PC-3 (cell line): ENCODE results near the gene GPR75. TPM values are rescaled to one million over a fixed set of nuclear protein-coding genes. Genes with fewer than 3 reads are reported as not detected.

Experiments used
- ATAC-seq: fragments of 200-7000 bp; cut with Tn5 transposase; 2 replicates; pipeline ENCODE4 v1.9.1; 2020; ENCODE audit warnings: mild to moderate bottlenecking, moderate library complexity
- BruUV-seq: library from RNA; stranded (reverse); fragments of 400-500 nt; replicated peaks from 2 replicates; lab custom pipeline; 2021; lab: Mats Ljungman, UMichigan
- CTCF ChIA-PET: fragments of 300-600 bp; sonication (Branson Sonifier 250); formaldehyde crosslinking; loops from one replicate; lab custom pipeline; 2022; ENCODE audit warnings: antibody characterized with exemption; lab: Charles Lee
- POLR2A ChIA-PET: fragments of 300-600 bp; sonication (Branson Sonifier 250); formaldehyde crosslinking; loops from one replicate; lab custom pipeline; 2022; ENCODE audit warnings: antibody characterized with exemption; ENCODE audit not compliant: unreplicated experiment; lab: Charles Lee
- DNase-seq: peaks from one replicate; pipeline ENCODE4 v3.0.0-alpha.2; 2015
- H2AFZ ChIP-seq: fragments of 300-600 bp; sonication (generic); 2 replicates; pipeline ENCODE4 v1.6.0; 2016; ENCODE audit warnings: antibody characterized with exemption, low read length
- H3F3A ChIP-seq: fragments of 300-600 bp; sonication (generic); one replicate; pipeline ENCODE4 v1.6.0; 2017; ENCODE audit warnings: antibody characterized with exemption, low read length, control low read depth, mild to moderate bottlenecking; ENCODE audit not compliant: unreplicated experiment
- H3K27ac ChIP-seq: fragments of 300-600 bp; sonication (generic); 2 replicates; pipeline ENCODE4 v1.5.1; 2016; ENCODE audit warnings: mild to moderate bottlenecking, low read length
- H3K27me3 ChIP-seq: fragments of 300-600 bp; sonication (generic); 2 replicates; pipeline ENCODE4 v1.6.1; 2016; ENCODE audit warnings: low read length, mixed read lengths
- H3K36me3 ChIP-seq: fragments of 300-600 bp; sonication (generic); 2 replicates; pipeline ENCODE4 v1.6.1; 2016; ENCODE audit warnings: low read depth, mixed run types, low read length, mixed read lengths
- H3K4me1 ChIP-seq: fragments of 300-600 bp; sonication (generic); 2 replicates; pipeline ENCODE4 v1.5.1; 2016; ENCODE audit warnings: low read length; ENCODE audit not compliant: insufficient read depth
- H3K4me2 ChIP-seq: fragments of 300-600 bp; sonication (generic); 2 replicates; pipeline ENCODE4 v1.6.0; 2016; ENCODE audit warnings: low read length
- H3K4me3 ChIP-seq: fragments of 300-600 bp; sonication (generic); 2 replicates; pipeline ENCODE4 v1.5.1; 2016; ENCODE audit warnings: mild to moderate bottlenecking, low read length, mixed read lengths
- H3K79me2 ChIP-seq: fragments of 300-600 bp; sonication (generic); 2 replicates; pipeline ENCODE4 v1.6.1; 2017; ENCODE audit warnings: low read length, mixed read lengths
- H3K9ac ChIP-seq: fragments of 300-600 bp; sonication (generic); 2 replicates; pipeline ENCODE4 v1.6.0; 2016; ENCODE audit warnings: mild to moderate bottlenecking, low read length
- H3K9me2 ChIP-seq: fragments of 300-600 bp; sonication (generic); replicated peaks from 2 replicates; pipeline ENCODE4 v1.6.1; 2016; ENCODE audit warnings: mixed run types, low read length, mixed read lengths
- H3K9me3 ChIP-seq: fragments of 300-600 bp; sonication (generic); 2 replicates; pipeline ENCODE4 v1.6.1; 2016; ENCODE audit warnings: low read length, mixed read lengths
- H4K20me1 ChIP-seq: fragments of 300-600 bp; sonication (generic); 2 replicates; pipeline ENCODE4 v1.6.1; 2016; ENCODE audit warnings: low read length, mixed read lengths
- CTCF ChIP-seq: fragments of 300-600 bp; sonication (generic); conservative IDR thresholded peaks from 2 replicates; pipeline ENCODE4 v1.5.1; 2017; ENCODE audit warnings: antibody characterized with exemption, low read depth, mild to moderate bottlenecking, low read length
- EZH2 ChIP-seq: fragments of 300-600 bp; sonication (generic); IDR thresholded peaks from one replicate; pipeline ENCODE4 v1.6.1; 2017; ENCODE audit warnings: antibody characterized with exemption, mild to moderate bottlenecking, low read length; ENCODE audit not compliant: unreplicated experiment
- EZH2phosphoT487 ChIP-seq: fragments of 300-600 bp; sonication (generic); IDR thresholded peaks from 2 replicates; pipeline ENCODE4 v1.6.1; 2018; ENCODE audit warnings: mild to moderate bottlenecking, antibody characterized with exemption, low read length, borderline replicate concordance
- intact Hi-C: fragments of 100-400 bp; cut with micrococcal nuclease; formaldehyde crosslinking; loops from 2 replicates; pipeline ENCODE4 v1.9.0; 2023
- total RNA-seq: library from RNA; depleted of rRNA; stranded (reverse); fragments of >200 nt; gene quantifications from 2 replicates; pipeline ENCODE4 v1.2.3, GENCODE V29; 2014

The GPR75 gene
- total RNA-seq, 1 experiment from 2014 or later = 1.5 TPM

GRCh38 chr2:53884883-53885282 lies 25.1 kb upstream of the GPR75 start:
- TF ChIP-seq EZH2 (no peak), CTCF (no peak), EZH2phosphoT487 (no peak)
- Histone ChIP-seq H3K27me3 (no peaks in the 10 kb centered on the region), H4K20me1 (no peaks in the 10 kb centered on the region), H3K4me2 (no peak overlapping the region), H3K79me2 (no peaks in the 10 kb centered on the region), H3K27ac (no peak overlapping the region), H3K4me1 (peaks cover 4% of the 10 kb centered on the region), H3K9me2 (no peaks in the 10 kb centered on the region), H3F3A (peaks cover 6% of the 10 kb centered on the region), H3K9me3 (no peaks in the 10 kb centered on the region), H2AFZ (no peak overlapping the region), H3K9ac (no peak overlapping the region), H3K4me3 (no peak overlapping the region), H3K36me3 (peaks cover 64% of the 10 kb centered on the region)
- DNase-seq = no peak
- ChIA-PET POLR2A (no interaction called here), CTCF (no interaction called here)
- intact Hi-C loops = no loop called here
- BruUV-seq = no TSS peak
- no peak for ATAC-seq

- no peak overlapping the region for H3K4me2 ChIP-seq
- H4K20me1 ChIP-seq = no peaks in the 10 kb centered on the region
- peaks cover 50% of the 10 kb centered on the region for H3K36me3 ChIP-seq
- H3F3A ChIP-seq = peaks cover 6% of the 10 kb centered on the region
- H3K27me3 ChIP-seq = no peaks in the 10 kb centered on the region
- H3K79me2 ChIP-seq = no peaks in the 10 kb centered on the region
- no peak overlapping the region for H3K27ac ChIP-seq
- H2AFZ ChIP-seq = no peak overlapping the region
- ATAC-seq (no peak), DNase-seq (no peak)
- intact Hi-C loops = no loop called here
- no peak overlapping the region for H3K4me3 ChIP-seq
- H3K9me2 ChIP-seq = no peaks in the 10 kb centered on the region
- peaks cover 4% of the 10 kb centered on the region for H3K4me1 ChIP-seq
- POLR2A ChIA-PET = no interaction called here
- H3K9me3 ChIP-seq = no peaks in the 10 kb centered on the region
- BruUV-seq = no TSS peak
- CTCF ChIA-PET = no interaction called here
- no peak for TF ChIP-seq EZH2phosphoT487
- no peak for TF ChIP-seq CTCF
- no peak for TF ChIP-seq EZH2
- no peak overlapping the region for H3K9ac ChIP-seq
These were observed 22.2 kb upstream of the GPR75 start for GRCh38 chr2:53881986-53882385.

- POLR2A ChIA-PET = no interaction called here
- H3K9ac ChIP-seq = no peak overlapping the region
- H3K4me3 ChIP-seq = no peak overlapping the region
- H3K9me2 ChIP-seq = no peaks in the 10 kb centered on the region
- CTCF ChIA-PET = no interaction called here
- peaks cover 6% of the 10 kb centered on the region for H3F3A ChIP-seq
- intact Hi-C loops = no loop called here
- BruUV-seq = no TSS peak
- H3K36me3 ChIP-seq = peaks cover 47% of the 10 kb centered on the region
- no peak overlapping the region for H2AFZ ChIP-seq
- no peaks in the 10 kb centered on the region for H3K27me3 ChIP-seq
- H3K4me2 ChIP-seq = no peak overlapping the region
- H3K9me3 ChIP-seq = no peaks in the 10 kb centered on the region
- no peaks in the 10 kb centered on the region for H4K20me1 ChIP-seq
- H3K79me2 ChIP-seq = no peaks in the 10 kb centered on the region
- no peak for DNase-seq
- H3K27ac ChIP-seq = no peak overlapping the region
- 0 out of 2 replicates have a peak, but pooled peaks have one; percentile 15 for ATAC-seq
- no peak for TF ChIP-seq EZH2phosphoT487
- no peak for TF ChIP-seq EZH2
- no peak for TF ChIP-seq CTCF
- H3K4me1 ChIP-seq = peaks cover 4% of the 10 kb centered on the region
These were observed 21.6 kb upstream of the GPR75 start for GRCh38 chr2:53881360-53881759.
